Stimulated activated CD8-positive, alpha-beta memory T cell treated with anti-CD3 and anti-CD28 coated beads, Interleukin-4, amount 100 ng/mL, for 48 hours (primary cell): ENCODE data around the gene CSTF3.

ENCODE experiments used
- DNase-seq: peaks from one replicate; pipeline ENCODE4 v3.0.0-alpha.2; 2020

The CSTF3 gene

DNA sequence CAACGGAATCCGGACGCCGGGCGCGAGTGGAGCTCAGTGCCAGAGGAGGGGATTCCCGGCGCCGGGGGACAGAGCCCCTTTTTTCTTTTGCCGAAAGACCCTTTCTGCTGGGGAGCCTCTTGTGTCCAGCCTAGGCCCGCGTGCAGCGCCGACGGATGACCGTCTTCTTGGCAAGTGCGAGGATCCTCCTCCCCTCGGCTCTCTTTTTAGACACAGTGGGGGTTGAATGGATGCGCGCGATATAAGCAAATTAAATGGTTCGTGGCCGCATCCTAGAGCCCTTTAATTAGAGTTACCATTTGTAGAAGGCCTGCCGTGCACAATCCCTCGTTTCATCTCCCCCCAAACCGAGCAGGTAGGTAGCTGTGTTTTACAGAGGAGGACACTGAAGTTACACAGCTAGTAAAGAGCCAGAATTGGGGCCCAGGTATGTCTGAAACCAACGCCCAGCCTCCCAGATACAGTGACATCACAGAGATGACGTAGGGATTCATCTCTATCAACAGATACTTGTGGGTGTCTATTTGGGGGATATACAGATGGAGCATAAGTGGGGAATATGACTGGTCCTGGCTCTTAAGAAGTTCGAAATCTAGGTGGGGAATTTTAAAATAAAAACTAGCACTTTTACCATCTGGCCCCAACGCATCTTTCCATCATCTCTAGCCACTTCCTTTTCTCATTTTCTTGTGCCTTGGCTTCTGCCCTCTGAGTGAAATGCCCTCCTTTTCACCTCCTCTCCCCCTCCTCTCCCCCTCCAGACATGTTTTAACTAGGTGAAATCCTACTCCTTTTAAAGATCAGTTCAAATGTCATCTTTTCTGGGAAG lies 121.0 kb downstream of the CSTF3 start:
- DNase-seq = peak; percentile 67

DNA sequence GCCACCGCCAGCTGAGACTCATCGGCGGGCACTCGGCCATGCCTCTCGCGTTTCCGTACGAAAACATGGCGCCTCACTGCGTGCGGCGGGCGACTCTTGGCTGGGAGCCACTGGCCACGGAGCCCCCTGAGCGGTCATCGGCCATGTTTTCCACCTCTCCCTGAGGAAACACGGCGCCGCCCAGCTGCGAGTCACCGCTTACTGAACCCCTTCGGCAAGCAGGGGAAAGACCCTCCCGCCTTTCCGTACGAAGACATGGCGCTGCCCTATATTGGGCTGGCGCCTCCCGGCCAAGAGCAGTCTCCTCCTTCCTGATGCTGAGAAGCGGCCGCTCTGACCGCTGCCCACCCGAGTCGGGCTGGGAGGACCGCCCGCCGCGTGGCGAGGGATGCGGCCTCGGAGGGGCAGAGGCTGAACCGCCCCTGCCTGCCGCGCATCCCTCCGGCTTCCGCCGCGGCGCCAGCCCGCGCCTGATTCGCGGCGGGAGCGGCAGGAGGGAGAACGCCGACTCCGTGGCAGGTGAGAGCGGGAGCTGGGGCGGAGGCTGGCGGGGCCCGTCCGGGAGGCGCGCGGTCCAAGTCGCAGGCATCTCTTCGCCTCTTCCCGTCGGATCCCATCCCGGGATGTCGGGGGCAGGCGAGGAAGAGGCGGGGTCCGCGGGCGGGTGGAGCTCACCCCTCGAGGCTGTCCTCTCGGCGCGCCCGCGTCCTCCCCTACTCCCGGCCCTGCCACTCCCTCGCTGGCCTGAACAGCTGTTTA lies 121.8 kb downstream of the CSTF3 start, which contains the start of gene TCP11L1:
TCP11L1 (plus strand) TSS at position 299 of the 759 bp plus-strand sequence. CDS start 4,202 bp downstream, outside the sequence.
- peak; percentile 87 for DNase-seq

- no peak for DNase-seq
Measured at GRCh38 chr11:33035011-33035410, 126.3 kb downstream of the CSTF3 start.
